ENCODE results near the gene KIDINS220. TPM values are rescaled to one million over a fixed set of nuclear protein-coding genes. Genes with fewer than 3 reads are reported as not detected.
A peak's percentile ranks its signal among the peaks of the same experiment; 100 is the strongest.

KIDINS220 gene
- total RNA-seq, 2 donors from 2014 or later = 36.1 to 49.9 TPM

DNA sequence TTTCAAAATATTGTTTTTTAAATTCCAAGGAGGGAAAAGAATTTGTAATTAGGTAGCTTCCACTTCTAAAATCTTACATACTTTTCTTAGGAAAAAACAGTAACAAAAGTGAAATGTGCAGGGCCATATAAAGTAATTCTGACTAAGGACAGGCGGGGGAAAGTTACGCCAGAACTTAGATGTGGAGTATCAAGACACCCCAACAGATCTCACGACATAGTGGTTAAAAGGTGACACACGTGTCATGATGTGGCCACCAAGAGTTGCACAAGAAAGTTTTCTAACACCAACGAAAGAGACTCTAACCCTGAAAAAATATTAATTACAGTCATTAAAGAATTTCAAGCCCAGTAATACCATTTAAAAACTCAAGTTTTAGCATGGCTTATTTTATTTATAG is 51.0 kb downstream of the KIDINS220 start:
- Histone ChIP-seq H3K4me1 (no peaks in the 10 kb centered on the region), H3K9me3 (no peaks in the 10 kb centered on the region), H3K36me3 (peaks cover 47% of the 10 kb centered on the region), H3K27ac (no peak overlapping the region), H3K4me3 (no peak overlapping the region), H3K27me3 (no peaks in the 10 kb centered on the region)
- no peak for DNase-seq (ENCODE audit: low spot score)
- TF ChIP-seq, protein P1, sequence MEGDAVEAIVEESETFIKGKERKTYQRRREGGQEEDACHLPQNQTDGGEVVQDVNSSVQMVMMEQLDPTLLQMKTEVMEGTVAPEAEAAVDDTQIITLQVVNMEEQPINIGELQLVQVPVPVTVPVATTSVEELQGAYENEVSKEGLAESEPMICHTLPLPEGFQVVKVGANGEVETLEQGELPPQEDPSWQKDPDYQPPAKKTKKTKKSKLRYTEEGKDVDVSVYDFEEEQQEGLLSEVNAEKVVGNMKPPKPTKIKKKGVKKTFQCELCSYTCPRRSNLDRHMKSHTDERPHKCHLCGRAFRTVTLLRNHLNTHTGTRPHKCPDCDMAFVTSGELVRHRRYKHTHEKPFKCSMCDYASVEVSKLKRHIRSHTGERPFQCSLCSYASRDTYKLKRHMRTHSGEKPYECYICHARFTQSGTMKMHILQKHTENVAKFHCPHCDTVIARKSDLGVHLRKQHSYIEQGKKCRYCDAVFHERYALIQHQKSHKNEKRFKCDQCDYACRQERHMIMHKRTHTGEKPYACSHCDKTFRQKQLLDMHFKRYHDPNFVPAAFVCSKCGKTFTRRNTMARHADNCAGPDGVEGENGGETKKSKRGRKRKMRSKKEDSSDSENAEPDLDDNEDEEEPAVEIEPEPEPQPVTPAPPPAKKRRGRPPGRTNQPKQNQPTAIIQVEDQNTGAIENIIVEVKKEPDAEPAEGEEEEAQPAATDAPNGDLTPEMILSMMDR (IDR thresholded peaks at IDR 0.05) = no peak

DNA sequence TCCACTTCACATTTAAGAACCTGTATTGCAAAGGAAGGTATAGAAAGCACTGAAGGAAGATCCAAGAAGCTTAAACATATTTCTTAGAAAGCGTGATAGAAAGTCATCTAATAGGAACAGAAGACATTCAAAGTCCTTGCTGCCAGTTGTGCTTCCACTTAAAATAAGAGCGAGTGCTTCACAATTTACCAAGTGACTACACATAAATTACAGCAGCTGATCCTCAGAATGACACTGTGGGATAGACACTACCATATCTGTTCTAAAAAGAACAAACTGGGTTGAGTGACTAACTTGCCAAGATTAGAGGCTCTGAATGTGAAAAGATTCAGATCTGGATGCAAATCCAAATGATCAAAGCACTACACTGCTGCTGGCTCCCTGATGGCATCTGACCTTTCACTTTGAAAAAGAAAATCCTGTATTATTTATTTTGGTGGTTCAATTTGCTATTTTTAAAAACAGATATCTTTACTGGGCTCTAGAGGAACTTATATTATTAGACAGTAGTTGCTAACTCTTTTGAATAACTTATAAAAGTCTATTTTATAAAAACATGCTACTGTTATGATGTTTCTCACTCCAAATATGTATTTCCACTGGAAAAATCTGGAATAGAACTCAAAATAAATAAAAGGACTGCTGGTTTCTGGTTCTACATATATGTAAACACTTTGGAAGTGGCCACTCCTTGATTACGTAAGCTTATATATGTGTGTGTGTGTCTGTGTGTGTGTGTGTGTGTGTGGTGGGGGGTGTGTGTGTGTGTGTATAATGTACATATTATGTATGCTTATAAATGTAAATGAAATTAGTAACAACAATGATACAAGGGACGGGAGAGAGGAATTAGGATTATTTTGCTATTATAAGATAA is 57.4 kb downstream of the KIDINS220 start:
- H3K9me3 ChIP-seq = no peaks in the 10 kb centered on the region
- H3K27me3 ChIP-seq = no peaks in the 10 kb centered on the region
- no peak overlapping the region for H3K27ac ChIP-seq
- H3K4me3 ChIP-seq = no peak overlapping the region
- H3K36me3 ChIP-seq = peaks cover 35% of the 10 kb centered on the region
- no peak for DNase-seq (ENCODE audit: low spot score)
- no peaks in the 10 kb centered on the region for H3K4me1 ChIP-seq
- TF ChIP-seq, protein P1 (IDR thresholded peaks at IDR 0.05) = no peak

DNA sequence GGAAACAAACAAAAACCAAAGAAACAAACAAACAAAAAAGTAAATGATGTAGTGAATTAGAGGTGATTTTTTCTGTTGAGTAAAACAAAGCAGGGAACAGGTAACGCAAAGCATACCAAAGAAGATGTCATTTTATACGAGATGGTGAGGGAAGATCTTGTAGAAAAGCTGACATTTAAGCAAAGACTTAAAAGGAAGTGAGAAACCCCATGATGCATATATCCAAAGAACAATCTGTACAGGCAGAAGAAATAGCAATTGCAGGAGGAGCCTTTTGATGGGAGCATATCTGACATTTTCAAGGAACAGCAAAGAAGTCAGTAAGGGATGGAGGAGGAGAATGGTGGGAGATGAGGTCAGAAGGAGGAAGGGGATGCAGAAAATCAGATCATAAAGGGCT is 63.0 kb downstream of the KIDINS220 start:
- DNase-seq (ENCODE audit: low spot score) = no peak
- Histone ChIP-seq H3K36me3 (peaks cover 41% of the 10 kb centered on the region), H3K9me3 (no peaks in the 10 kb centered on the region), H3K27me3 (no peaks in the 10 kb centered on the region), H3K4me3 (no peak overlapping the region), H3K4me1 (no peaks in the 10 kb centered on the region), H3K27ac (no peak overlapping the region)
- TF ChIP-seq, protein P1 (IDR thresholded peaks at IDR 0.05) = no peak

DNA sequence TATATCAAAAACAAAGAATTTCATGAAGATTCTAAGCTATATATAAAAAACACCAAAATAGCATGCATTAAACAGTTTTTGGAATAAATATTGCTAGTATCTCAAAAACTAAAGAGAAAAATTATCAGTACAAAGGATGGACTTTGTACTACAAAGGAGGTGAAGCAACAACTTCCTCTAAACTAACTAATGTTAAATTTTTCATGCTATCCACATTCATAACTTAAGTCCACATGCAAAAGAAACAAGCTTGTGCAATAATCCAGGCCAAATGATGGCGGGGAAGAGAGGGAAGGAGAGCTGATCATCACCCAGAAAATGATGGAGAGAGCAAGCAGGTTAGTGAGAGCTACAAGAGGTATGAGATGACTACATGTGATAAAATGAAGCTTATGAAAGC is 70.1 kb downstream of the KIDINS220 start:
- DNase-seq (ENCODE audit: low spot score) = no peak
- Histone ChIP-seq H3K27me3 (no peaks in the 10 kb centered on the region), H3K4me1 (no peaks in the 10 kb centered on the region), H3K4me3 (no peak overlapping the region), H3K27ac (no peak overlapping the region), H3K36me3 (peaks cover 34% of the 10 kb centered on the region), H3K9me3 (no peaks in the 10 kb centered on the region)
- TF ChIP-seq, protein P1 (IDR thresholded peaks at IDR 0.05) = no peak

DNA sequence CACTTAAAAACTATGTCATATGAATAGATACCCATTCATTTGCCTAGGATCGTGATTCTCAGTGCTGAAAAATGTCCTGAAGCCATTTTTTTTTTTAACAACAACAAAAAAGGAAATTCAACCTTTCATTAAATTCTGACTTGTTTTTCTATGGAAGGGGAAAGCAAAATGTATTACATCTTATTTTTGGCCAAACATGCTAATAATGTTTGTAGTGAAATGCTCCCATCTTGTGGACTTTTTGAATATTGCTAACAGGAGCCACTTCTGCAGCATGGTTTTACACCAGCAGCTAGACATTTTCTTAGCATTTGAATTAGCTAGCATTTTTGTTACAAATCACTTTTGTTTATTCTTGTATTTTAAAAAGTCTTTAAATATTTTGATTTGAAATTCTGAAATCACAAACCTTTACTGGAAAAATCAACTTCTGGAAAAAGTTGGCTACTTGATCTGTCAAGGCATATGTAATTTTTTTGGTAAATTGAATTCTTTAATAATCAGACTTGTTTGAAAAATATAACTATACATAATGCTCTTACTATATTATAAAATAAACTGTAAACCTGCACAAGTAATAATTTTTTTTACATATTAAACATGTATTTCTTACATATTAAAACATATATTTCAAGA is 75.8 kb downstream of the KIDINS220 start:
- no peak for DNase-seq (ENCODE audit: low spot score)
- no peak overlapping the region for H3K27ac ChIP-seq
- H3K9me3 ChIP-seq = peaks cover 0 to under 1% of the 10 kb centered on the region in 2 donors
- peaks cover 14% of the 10 kb centered on the region for H3K36me3 ChIP-seq
- H3K4me1 ChIP-seq = no peaks in the 10 kb centered on the region
- no peak overlapping the region for H3K4me3 ChIP-seq
- TF ChIP-seq, protein P1 (IDR thresholded peaks at IDR 0.05) = peak in 1 of 2 donors; percentile 71
- no peaks in the 10 kb centered on the region for H3K27me3 ChIP-seq

Data from right atrium auricular region (tissue), 2 donors.